Islet of Langerhans (tissue), 1 donor: ENCODE results near the gene OR2M2.

Experiments used
- FAIRE-seq: peaks from one replicate; lab custom pipeline; 2011; peaks lifted over from hg19 to GRCh38; lab: Jason Lieb, UNC

Gene OR2M2

GRCh38 chr1:248174521-248174920, at the start of gene OR2M2:
TSS of gene OR2M2 (plus strand) at chr1:248174821. CDS start at chr1:248179986, 5,165 bp downstream.
- FAIRE-seq: no peak

- FAIRE-seq: no peak
Measured at GRCh38 chr1:248127653-248128052, 47.0 kb upstream of the OR2M2 start.

- no peak for FAIRE-seq
Measured at GRCh38 chr1:248136811-248137210, 37.8 kb upstream of the OR2M2 start.

- no peak for FAIRE-seq
Measured at GRCh38 chr1:248140846-248141245, 33.8 kb upstream of the OR2M2 start.

GRCh38 chr1:248143311-248143710, 31.3 kb upstream of the OR2M2 start:
- no peak for FAIRE-seq

- no peak for FAIRE-seq
Measured at GRCh38 chr1:248144513-248145198, 30.0 kb upstream of the OR2M2 start, which contains the start of gene OR2M5. TSS of gene OR2M5 (plus strand) at chr1:248145148. CDS start at chr1:248145148, 0 bp downstream.

- no peak for FAIRE-seq
Measured at GRCh38 chr1:248152056-248152827, 22.4 kb upstream of the OR2M2 start.

- no peak for FAIRE-seq
Measured at GRCh38 chr1:248155927-248156326, 18.7 kb upstream of the OR2M2 start.

GRCh38 chr1:248158758-248159157, 15.9 kb upstream of the OR2M2 start:
- no peak for FAIRE-seq

GRCh38 chr1:248164031-248164430, 10.6 kb upstream of the OR2M2 start:
- no peak for FAIRE-seq

- FAIRE-seq: no peak
Measured at GRCh38 chr1:248165186-248165585, 9.4 kb upstream of the OR2M2 start.

- no peak for FAIRE-seq
Measured at GRCh38 chr1:248183996-248184395, 9.4 kb downstream of the OR2M2 start.

- FAIRE-seq: no peak
Measured at GRCh38 chr1:248187363-248187762, 12.7 kb downstream of the OR2M2 start.

- no peak for FAIRE-seq
Measured at GRCh38 chr1:248189026-248189425, 14.4 kb downstream of the OR2M2 start.

- FAIRE-seq: no peak
Measured at GRCh38 chr1:248194117-248194516, 19.5 kb downstream of the OR2M2 start.

- no peak for FAIRE-seq
Measured at GRCh38 chr1:248196965-248197364, 22.3 kb downstream of the OR2M2 start, which contains the start of gene OR2M3. TSS of gene OR2M3 (plus strand) at chr1:248197265. CDS start at chr1:248203068, 5,803 bp downstream.

GRCh38 chr1:248215880-248216279, 41.3 kb downstream of the OR2M2 start:
- no peak for FAIRE-seq

- no peak for FAIRE-seq
Measured at GRCh38 chr1:248225537-248225936, 50.9 kb downstream of the OR2M2 start.

- FAIRE-seq: no peak
Measured at GRCh38 chr1:248229360-248229908, 54.8 kb downstream of the OR2M2 start.
